IPS-18a (cell line): Measurements from ENCODE around the gene HSD3B7.

ENCODE experiments used
- H3K27ac ChIP-seq: one replicate; pipeline ENCODE4 v1.5.1; 2013; ENCODE audit warnings: low read length
- H3K27me3 ChIP-seq: one replicate; pipeline ENCODE4 v1.6.1; 2013; ENCODE audit warnings: mild to moderate bottlenecking, low read length; ENCODE audit not compliant: control insufficient read depth, insufficient read depth
- H3K36me3 ChIP-seq: one replicate; pipeline ENCODE4 v1.6.1; 2013; ENCODE audit warnings: low read depth, low read length; ENCODE audit not compliant: control insufficient read depth
- H3K4me1 ChIP-seq: one replicate; pipeline ENCODE4 v1.6.1; 2013; ENCODE audit warnings: low read depth, low read length; ENCODE audit not compliant: control insufficient read depth
- H3K4me3 ChIP-seq: one replicate; pipeline ENCODE4 v1.5.1; 2013; ENCODE audit warnings: low read length
- H3K9ac ChIP-seq: one replicate; pipeline ENCODE4 v1.6.1; 2013; ENCODE audit warnings: mild to moderate bottlenecking, low read length, moderate library complexity
- H3K9me3 ChIP-seq: one replicate; pipeline ENCODE4 v1.6.1; 2013; ENCODE audit warnings: low read depth, low read length; ENCODE audit not compliant: control insufficient read depth

The HSD3B7 gene

DNA sequence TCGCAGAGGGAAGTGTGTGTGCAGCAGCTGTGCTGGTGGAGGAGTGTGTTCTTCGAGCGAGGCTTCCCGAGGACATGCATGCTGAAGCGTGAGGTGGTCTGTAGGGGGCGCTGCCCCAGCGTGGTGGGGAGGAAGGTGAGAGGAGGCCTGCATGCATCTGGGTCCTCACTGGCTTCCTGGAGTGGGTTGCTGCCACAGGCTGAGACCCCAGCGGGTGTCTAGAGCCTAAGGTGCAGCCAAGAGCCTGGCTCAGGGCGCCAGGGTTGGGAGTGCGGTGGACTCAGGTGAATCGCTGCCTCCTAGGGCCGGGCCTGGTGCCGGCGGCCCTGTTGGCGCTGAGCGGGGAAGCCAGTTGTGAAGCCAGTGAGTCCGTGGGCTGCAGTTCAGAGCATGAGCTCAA is 7.5 kb upstream of the HSD3B7 start:
- no peaks in the 10 kb centered on the region for H3K9me3 ChIP-seq
- no peaks in the 10 kb centered on the region for H3K4me1 ChIP-seq
- H3K4me3 ChIP-seq = no peak overlapping the region
- H3K27ac ChIP-seq = no peak overlapping the region
- H3K27me3 ChIP-seq = no peaks in the 10 kb centered on the region
- no peak overlapping the region for H3K9ac ChIP-seq
- peaks cover 75% of the 10 kb centered on the region for H3K36me3 ChIP-seq

DNA sequence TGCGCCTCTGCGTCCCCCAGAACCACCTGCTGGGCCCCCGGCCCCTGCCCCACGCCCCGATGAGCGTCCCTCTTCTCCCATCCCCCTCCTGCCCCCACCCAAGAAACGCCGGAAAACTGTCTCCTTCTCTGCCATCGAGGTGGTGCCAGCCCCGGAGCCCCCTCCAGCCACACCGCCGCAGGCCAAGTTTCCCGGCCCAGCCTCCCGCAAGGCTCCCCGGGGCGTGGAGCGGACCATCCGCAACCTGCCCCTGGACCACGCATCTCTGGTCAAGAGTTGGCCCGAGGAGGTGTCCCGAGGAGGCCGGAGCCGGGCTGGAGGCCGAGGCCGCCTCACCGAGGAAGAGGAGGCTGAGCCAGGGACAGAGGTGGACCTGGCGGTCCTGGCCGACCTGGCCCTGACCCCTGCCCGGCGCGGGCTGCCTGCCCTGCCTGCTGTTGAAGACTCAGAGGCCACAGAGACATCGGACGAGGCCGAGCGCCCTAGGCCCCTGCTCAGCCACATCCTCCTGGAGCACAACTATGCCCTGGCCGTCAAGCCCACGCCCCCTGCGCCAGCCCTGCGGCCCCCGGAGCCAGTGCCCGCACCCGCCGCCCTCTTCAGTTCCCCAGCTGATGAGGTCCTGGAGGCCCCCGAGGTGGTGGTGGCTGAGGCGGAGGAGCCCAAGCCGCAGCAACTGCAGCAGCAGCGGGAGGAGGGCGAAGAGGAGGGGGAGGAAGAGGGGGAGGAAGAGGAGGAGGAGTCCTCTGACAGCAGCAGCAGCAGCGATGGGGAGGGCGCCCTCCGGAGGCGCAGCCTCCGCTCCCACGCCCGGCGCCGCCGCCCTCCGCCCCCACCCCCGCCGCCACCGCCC is 5.6 kb upstream of the HSD3B7 start:
- H3K9ac ChIP-seq = no peak overlapping the region
- peaks cover 75% of the 10 kb centered on the region for H3K36me3 ChIP-seq
- no peaks in the 10 kb centered on the region for H3K9me3 ChIP-seq
- H3K27me3 ChIP-seq = no peaks in the 10 kb centered on the region
- H3K27ac ChIP-seq = no peak overlapping the region
- no peaks in the 10 kb centered on the region for H3K4me1 ChIP-seq
- H3K4me3 ChIP-seq = no peak overlapping the region

GRCh38 chr16:30980023-30980371 is 5.0 kb upstream of the HSD3B7 start:
- H3K27me3 ChIP-seq = no peaks in the 10 kb centered on the region
- no peak overlapping the region for H3K27ac ChIP-seq
- no peaks in the 10 kb centered on the region for H3K9me3 ChIP-seq
- H3K9ac ChIP-seq = no peak overlapping the region
- no peak overlapping the region for H3K4me3 ChIP-seq
- peaks cover 69% of the 10 kb centered on the region for H3K36me3 ChIP-seq
- no peaks in the 10 kb centered on the region for H3K4me1 ChIP-seq

DNA sequence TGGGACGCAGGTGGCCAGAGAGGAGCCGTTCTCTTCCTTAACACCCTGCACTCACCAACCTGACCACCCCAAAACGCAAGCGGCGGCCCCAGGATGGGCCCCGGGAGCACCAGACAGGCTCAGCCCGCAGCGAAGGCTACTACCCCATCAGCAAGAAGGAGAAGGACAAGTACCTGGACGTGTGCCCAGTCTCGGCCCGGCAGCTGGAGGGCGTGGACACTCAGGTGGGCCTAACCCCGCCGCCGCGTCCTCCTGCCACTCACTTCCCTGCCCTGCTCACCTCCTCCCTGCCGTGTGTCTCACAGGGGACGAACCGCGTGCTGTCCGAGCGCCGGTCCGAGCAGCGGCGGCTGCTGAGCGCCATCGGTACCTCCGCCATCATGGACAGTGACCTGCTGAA is 4.6 kb upstream of the HSD3B7 start:
- H3K9me3 ChIP-seq = no peaks in the 10 kb centered on the region
- no peak overlapping the region for H3K4me3 ChIP-seq
- H3K9ac ChIP-seq = no peak overlapping the region
- no peaks in the 10 kb centered on the region for H3K27me3 ChIP-seq
- H3K4me1 ChIP-seq = no peaks in the 10 kb centered on the region
- no peak overlapping the region for H3K27ac ChIP-seq
- H3K36me3 ChIP-seq = peaks cover 65% of the 10 kb centered on the region

DNA sequence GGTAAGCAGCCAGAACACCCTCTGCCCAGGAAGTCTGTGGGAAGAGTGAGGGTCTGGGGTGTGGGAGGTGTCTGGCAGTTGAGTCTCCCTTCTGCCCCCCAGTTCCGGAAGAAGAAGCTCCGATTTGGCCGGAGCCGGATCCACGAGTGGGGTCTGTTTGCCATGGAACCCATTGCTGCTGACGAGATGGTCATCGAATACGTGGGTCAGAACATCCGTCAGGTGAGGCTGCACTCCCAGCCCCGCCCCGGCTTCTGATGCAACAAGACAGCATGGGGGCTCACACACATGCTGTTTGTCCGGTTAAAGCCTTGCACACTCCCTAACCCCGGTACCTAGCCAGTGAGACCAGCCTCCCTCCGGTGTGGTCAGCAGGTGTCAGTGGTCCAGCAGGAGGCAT is 4.0 kb upstream of the HSD3B7 start:
- no peak overlapping the region for H3K4me3 ChIP-seq
- H3K4me1 ChIP-seq = no peaks in the 10 kb centered on the region
- H3K9me3 ChIP-seq = no peaks in the 10 kb centered on the region
- peaks cover 59% of the 10 kb centered on the region for H3K36me3 ChIP-seq
- H3K27me3 ChIP-seq = no peaks in the 10 kb centered on the region
- H3K27ac ChIP-seq = no peak overlapping the region
- H3K9ac ChIP-seq = no peak overlapping the region

DNA sequence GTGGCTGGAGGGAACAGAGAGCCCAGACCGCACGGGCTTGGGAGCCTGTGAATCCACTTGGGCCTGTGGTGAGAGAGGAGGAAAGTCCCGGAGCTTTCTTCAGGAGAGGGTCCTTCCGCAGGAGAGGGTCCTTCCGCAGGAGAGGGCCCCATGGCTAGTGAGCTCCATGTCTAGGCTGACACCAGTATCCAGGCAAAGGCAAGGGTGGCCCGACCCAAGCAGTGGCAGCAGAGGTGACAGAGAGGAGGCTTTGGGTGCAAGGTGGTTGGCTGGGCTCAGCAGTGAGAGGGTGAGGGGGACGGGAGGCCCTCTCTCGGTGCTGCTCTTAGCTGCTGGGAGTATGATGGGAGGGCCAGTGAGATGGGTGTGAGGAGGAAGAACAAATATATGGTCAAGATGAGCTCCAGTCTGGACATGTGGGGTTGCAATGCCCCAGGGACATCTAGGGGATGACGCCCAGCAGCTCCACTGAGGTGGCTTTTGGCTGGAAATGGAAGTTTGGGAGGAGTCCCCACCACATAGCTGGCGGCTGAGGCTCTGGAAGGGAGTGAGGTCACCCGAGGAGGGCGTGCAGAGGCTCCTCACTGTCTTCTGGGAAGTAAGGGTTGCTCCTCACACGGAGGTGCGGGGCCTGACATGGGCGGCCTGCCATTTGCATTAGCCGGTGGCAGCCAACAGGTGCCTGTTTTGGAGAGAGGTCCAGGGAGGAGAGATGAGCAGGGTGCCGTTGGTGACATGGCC is 2.3 kb upstream of the HSD3B7 start:
- no peak overlapping the region for H3K9ac ChIP-seq
- H3K36me3 ChIP-seq = peaks cover 45% of the 10 kb centered on the region
- no peak overlapping the region for H3K4me3 ChIP-seq

DNA sequence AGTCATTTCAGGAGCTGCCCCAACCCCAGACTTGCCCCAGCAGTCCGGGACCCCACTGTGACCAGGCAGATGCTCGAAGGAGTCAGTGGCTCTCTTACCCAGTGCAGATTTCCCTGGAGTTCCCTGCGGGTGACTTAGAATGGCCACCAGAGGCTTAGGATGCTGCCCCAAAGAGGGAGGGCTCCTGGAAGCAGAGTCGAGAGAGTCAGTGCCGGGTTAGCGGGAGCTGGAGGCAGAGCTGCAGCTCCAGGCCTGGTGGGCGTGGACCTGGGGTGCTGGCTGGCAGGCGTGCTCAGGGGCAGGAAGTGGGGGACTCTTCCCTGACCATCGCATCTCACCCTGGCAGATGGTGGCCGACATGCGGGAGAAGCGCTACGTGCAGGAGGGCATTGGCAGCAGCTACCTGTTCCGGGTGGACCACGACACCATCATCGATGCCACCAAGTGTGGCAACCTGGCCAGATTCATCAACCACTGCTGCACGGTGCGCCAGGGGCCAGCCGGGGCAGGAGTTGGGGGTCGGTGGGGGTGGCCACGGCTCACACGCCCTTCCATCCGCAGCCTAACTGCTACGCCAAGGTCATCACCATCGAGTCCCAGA is 1.6 kb upstream of the HSD3B7 start:
- H3K27me3 ChIP-seq = no peaks in the 10 kb centered on the region
- no peak overlapping the region for H3K4me3 ChIP-seq
- H3K4me1 ChIP-seq = no peaks in the 10 kb centered on the region
- H3K9ac ChIP-seq = no peak overlapping the region
- no peak overlapping the region for H3K27ac ChIP-seq
- H3K9me3 ChIP-seq = no peaks in the 10 kb centered on the region
- peaks cover 42% of the 10 kb centered on the region for H3K36me3 ChIP-seq

More for the DNA sequence above, 2.3 kb upstream of the HSD3B7 start:
- Histone ChIP-seq H3K27ac (no peak overlapping the region), H3K9me3 (no peaks in the 10 kb centered on the region), H3K4me1 (no peaks in the 10 kb centered on the region), H3K27me3 (no peaks in the 10 kb centered on the region)

GRCh38 chr16:30983898-30984610 is 953 bp upstream of the HSD3B7 start:
- Histone ChIP-seq H3K4me1 (no peaks in the 10 kb centered on the region), H3K9me3 (no peaks in the 10 kb centered on the region), H3K4me3 (no peak overlapping the region), H3K27ac (no peak overlapping the region), H3K9ac (no peak overlapping the region), H3K27me3 (no peaks in the 10 kb centered on the region), H3K36me3 (peaks cover 39% of the 10 kb centered on the region)

- peak overlapping the region; percentile 33 for H3K4me3 ChIP-seq
- no peaks in the 10 kb centered on the region for H3K9me3 ChIP-seq
- peaks cover 29% of the 10 kb centered on the region for H3K36me3 ChIP-seq
- H3K4me1 ChIP-seq = no peaks in the 10 kb centered on the region
- H3K27ac ChIP-seq = no peak overlapping the region
- H3K27me3 ChIP-seq = no peaks in the 10 kb centered on the region
- no peak overlapping the region for H3K9ac ChIP-seq
Measured at GRCh38 chr16:30985401-30986128, 558 bp downstream of the HSD3B7 start.

DNA sequence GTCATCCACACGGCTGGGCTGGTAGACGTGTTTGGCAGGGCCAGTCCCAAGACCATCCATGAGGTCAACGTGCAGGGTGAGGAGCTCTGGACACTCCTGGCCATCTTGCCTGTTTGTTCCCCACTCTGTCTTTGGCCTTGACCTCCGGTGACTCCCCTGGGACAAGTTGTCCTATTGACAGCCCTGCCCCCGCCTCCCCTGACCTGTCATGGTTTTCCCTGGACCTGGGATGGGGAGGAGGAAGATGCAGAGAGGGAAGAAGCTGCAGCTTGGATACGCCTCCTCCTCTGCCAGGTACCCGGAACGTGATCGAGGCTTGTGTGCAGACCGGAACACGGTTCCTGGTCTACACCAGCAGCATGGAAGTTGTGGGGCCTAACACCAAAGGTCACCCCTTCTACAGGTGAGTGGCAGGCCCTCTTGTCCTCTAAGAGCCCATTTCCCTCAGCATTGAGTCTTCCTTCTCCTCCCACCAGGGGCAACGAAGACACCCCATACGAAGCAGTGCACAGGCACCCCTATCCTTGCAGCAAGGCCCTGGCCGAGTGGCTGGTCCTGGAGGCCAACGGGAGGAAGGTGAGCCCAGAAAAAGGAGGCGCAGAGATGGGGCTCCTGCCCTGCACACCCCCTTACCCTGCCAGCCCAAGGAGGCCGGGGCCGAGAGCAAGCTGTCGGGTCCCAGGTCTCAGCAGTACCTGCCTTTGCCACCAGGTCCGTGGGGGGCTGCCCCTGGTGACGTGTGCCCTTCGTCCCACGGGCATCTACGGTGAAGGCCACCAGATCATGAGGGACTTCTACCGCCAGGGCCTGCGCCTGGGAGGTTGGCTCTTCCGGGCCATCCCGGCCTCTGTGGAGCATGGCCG is 1.4 kb downstream of the HSD3B7 start:
- Histone ChIP-seq H3K4me3 (no peak overlapping the region), H3K4me1 (no peaks in the 10 kb centered on the region), H3K36me3 (peaks cover 21% of the 10 kb centered on the region), H3K27ac (no peak overlapping the region), H3K9ac (no peak overlapping the region), H3K27me3 (no peaks in the 10 kb centered on the region), H3K9me3 (no peaks in the 10 kb centered on the region)
